ENCODE results near the gene SMC4. TPM values are rescaled to one million over a fixed set of nuclear protein-coding genes. Genes with fewer than 3 reads are reported as not detected.

Gene SMC4
- total and polyA plus RNA-seq, 9 donors: 8.9 to 28.2 (median 18.0) TPM

GRCh38 chr3:160392798-160393197 is 6.7 kb upstream of the SMC4 start:
- H3K27me3 ChIP-seq: no peaks in the 10 kb centered on the region
- no peak overlapping the region for H3K27ac ChIP-seq
- no peaks in the 10 kb centered on the region for H3K9me3 ChIP-seq
- H3K4me1 ChIP-seq (ENCODE audit: insufficient read depth): no peaks in the 10 kb centered on the region
- no peak overlapping the region for H3K4me3 ChIP-seq
- DNase-seq: no peak
- no peaks in the 10 kb centered on the region for H3K36me3 ChIP-seq
- TF ChIP-seq EP300 (IDR thresholded peaks at IDR 0.05) (no peak), CTCF (IDR thresholded peaks at IDR 0.05) (no peak), POLR2A (IDR thresholded peaks at IDR 0.05) (no peak)
- intact Hi-C loops (cut with DNase I): no loop called here

DNA sequence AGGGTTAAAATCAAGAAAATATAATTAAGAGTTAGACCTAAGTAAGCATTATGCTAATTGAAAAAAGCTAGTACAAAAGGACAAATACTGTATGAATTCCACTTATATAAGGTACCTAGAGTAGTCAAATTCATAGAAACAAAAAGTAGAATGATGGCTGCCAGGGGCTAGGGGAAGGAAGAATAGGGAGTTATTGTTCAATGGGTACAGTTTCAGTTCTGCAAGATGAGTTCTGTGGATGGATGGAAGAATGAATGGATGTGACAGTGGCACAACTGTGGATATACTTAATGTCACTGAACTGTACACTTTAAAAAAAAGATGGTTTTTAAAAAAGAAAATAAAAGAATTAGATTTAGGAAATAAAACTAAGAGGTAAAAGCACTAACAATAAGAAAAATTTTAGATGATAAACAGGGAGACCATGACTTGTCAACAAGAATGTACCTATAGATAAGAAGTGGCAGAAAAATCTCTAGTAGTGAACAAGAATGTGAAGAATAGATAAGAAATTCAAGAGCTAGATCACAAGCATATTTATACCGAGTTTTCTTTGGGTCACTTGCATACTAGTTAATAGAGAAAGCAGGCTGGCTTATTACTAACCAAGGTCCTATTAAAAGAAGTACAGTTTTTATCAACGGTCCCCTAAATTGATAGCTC is 6.0 kb upstream of the SMC4 start:
- Histone ChIP-seq H3K4me1 (ENCODE audit: insufficient read depth) (peaks cover 1% of the 10 kb centered on the region), H3K36me3 (no peaks in the 10 kb centered on the region), H3K9me3 (no peaks in the 10 kb centered on the region), H3K27me3 (no peaks in the 10 kb centered on the region), H3K4me3 (no peak overlapping the region), H3K27ac (no peak overlapping the region)
- intact Hi-C loops (cut with DNase I): no loop called here
- TF ChIP-seq CTCF (IDR thresholded peaks at IDR 0.05): no peak
- TF ChIP-seq EP300 (IDR thresholded peaks at IDR 0.05): no peak
- TF ChIP-seq POLR2A (IDR thresholded peaks at IDR 0.05): no peak
- 67 to 72% (median 72%) methylated on average over 2 of the region's 2 CpGs for WGBS, 3 donors
- no peak for DNase-seq

GRCh38 chr3:160394009-160394392 is 5.4 kb upstream of the SMC4 start:
- DNase-seq: no peak
- WGBS, 3 donors: 90 to 93% (median 90%) methylated on average over 3 of the region's 3 CpGs
- no peaks in the 10 kb centered on the region for H3K9me3 ChIP-seq
- no peak overlapping the region for H3K27ac ChIP-seq
- H3K36me3 ChIP-seq: no peaks in the 10 kb centered on the region
- no peaks in the 10 kb centered on the region for H3K27me3 ChIP-seq
- H3K4me1 ChIP-seq (ENCODE audit: insufficient read depth): peaks cover 1% of the 10 kb centered on the region
- no peak for TF ChIP-seq CTCF (IDR thresholded peaks at IDR 0.05)
- no peak for TF ChIP-seq POLR2A (IDR thresholded peaks at IDR 0.05)
- no peak for TF ChIP-seq EP300 (IDR thresholded peaks at IDR 0.05)
- H3K4me3 ChIP-seq: no peak overlapping the region
- intact Hi-C loops (cut with DNase I): no loop called here

DNA sequence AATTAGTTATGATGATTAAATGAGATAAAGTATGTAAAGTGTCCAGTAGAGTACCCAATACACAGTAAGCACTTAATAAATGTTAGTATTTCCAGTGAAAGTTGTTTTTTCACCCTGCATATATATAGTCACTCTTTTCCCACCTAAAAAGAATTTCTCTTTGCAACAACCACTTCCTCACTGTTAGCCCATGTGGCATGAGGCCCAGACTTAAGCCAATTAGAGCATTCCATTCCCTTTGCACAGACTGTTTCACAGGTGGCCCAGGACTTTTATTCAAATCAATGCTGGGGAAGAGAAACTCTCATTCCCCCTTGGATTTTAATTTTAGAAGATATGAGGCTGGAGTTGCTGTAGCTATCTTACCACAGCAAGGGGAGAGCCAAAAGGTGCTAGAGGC is 4.2 kb upstream of the SMC4 start:
- intact Hi-C loops (cut with DNase I): no loop called here
- no peaks in the 10 kb centered on the region for H3K9me3 ChIP-seq
- no peak for DNase-seq
- H3K27ac ChIP-seq: no peak overlapping the region
- peaks cover 1% of the 10 kb centered on the region for H3K4me1 ChIP-seq (ENCODE audit: insufficient read depth)
- H3K4me3 ChIP-seq: no peak overlapping the region
- no peak for TF ChIP-seq EP300 (IDR thresholded peaks at IDR 0.05)
- TF ChIP-seq POLR2A (IDR thresholded peaks at IDR 0.05): no peak
- TF ChIP-seq CTCF (IDR thresholded peaks at IDR 0.05): no peak
- no peaks in the 10 kb centered on the region for H3K27me3 ChIP-seq
- no peaks in the 10 kb centered on the region for H3K36me3 ChIP-seq

All from ovary (tissue), 9 donors.